Calu3 (cell line): Measurements from ENCODE around the gene METTL23. TPM values are rescaled to one million over a fixed set of nuclear protein-coding genes. Genes with fewer than 3 reads are reported as not detected.
A peak's percentile ranks its signal among the peaks of the same experiment; 100 is the strongest.
"Not testable (repeated sequence)": the region's sequence is repeated elsewhere in the genome, so short reads cannot be mapped to it uniquely, and the experiment has no call there.

Source experiments
- BruUV-seq: library from RNA; stranded (reverse); fragments of 400-500 nt; replicated peaks from 2 replicates; lab custom pipeline; 2021; lab: Mats Ljungman, UMichigan
- CTCF ChIA-PET: fragments of 300-600 bp; sonication (Branson Sonifier 250); formaldehyde crosslinking; loops from one replicate; lab custom pipeline; 2022; ENCODE audit warnings: antibody characterized with exemption; lab: Charles Lee
- DNase-seq: peaks from one replicate; pipeline ENCODE4 v3.0.0; 2022
- H3K27ac Mint-ChIP-seq: one replicate; pipeline ENCODE4 v1.8.0; 2022; ENCODE audit warnings: mixed read lengths; ENCODE audit not compliant: unreplicated experiment
- H3K27me3 Mint-ChIP-seq: one replicate; pipeline ENCODE4 v1.8.0; 2022; ENCODE audit warnings: mixed read lengths; ENCODE audit not compliant: unreplicated experiment
- H3K36me3 Mint-ChIP-seq: one replicate; pipeline ENCODE4 v1.8.0; 2022; ENCODE audit warnings: mild to moderate bottlenecking, moderate library complexity, mixed read lengths; ENCODE audit not compliant: insufficient read depth, unreplicated experiment
- H3K4me1 Mint-ChIP-seq: one replicate; pipeline ENCODE4 v1.8.0; 2022; ENCODE audit warnings: mild to moderate bottlenecking, low read depth, mixed read lengths; ENCODE audit not compliant: unreplicated experiment
- H3K4me3 Mint-ChIP-seq: one replicate; pipeline ENCODE4 v1.8.0; 2022; ENCODE audit warnings: mild to moderate bottlenecking, low read depth, moderate library complexity, mixed read lengths; ENCODE audit not compliant: unreplicated experiment
- H3K9me3 Mint-ChIP-seq: one replicate; pipeline ENCODE4 v1.8.0; 2022; ENCODE audit warnings: low read depth, mixed read lengths; ENCODE audit not compliant: unreplicated experiment
- CTCF ChIP-seq: fragments of 200-600 bp; IDR thresholded peaks from one replicate; pipeline ENCODE4 v1.8.0; 2022; ENCODE audit warnings: antibody characterized with exemption; ENCODE audit not compliant: unreplicated experiment
- intact Hi-C: fragments of 100-400 bp; cut with micrococcal nuclease; formaldehyde crosslinking; loops from one replicate; pipeline ENCODE4 v1.10.0; 2022; ENCODE audit not compliant: unreplicated experiment
- total RNA-seq: library from RNA; stranded (reverse); gene quantifications from 2 replicates; pipeline ENCODE4 v1.2.3, GENCODE V29; 2022

METTL23 gene
- total RNA-seq, 1 experiment from 2014 or later = 58.1 TPM

GRCh38 chr17:76704805-76705204 is 21.8 kb upstream of the METTL23 start:
- Mint-ChIP-seq H3K36me3 (peaks cover 3% of the 10 kb centered on the region), H3K27ac (no peak overlapping the region), H3K27me3 (peaks cover 8% of the 10 kb centered on the region), H3K9me3 (no peaks in the 10 kb centered on the region), H3K4me1 (no peaks in the 10 kb centered on the region), H3K4me3 (no peak overlapping the region)
- no peak for DNase-seq
- intact Hi-C loops = no loop called here
- no peak for TF ChIP-seq CTCF
- CTCF ChIA-PET = interaction anchor here (0.7 kb wide), 1 partner anchor 10 kb away, joined by 3 read pairs; no protein-coding TSS in a partner anchor
- no TSS peak for BruUV-seq

GRCh38 chr17:76706817-76707216 is 19.8 kb upstream of the METTL23 start:
- Mint-ChIP-seq H3K27me3 (peaks cover 8% of the 10 kb centered on the region), H3K36me3 (peaks cover 16% of the 10 kb centered on the region), H3K27ac (no peak overlapping the region), H3K4me1 (no peaks in the 10 kb centered on the region), H3K9me3 (no peaks in the 10 kb centered on the region), H3K4me3 (no peak overlapping the region)
- no peak for DNase-seq
- no peak for TF ChIP-seq CTCF
- CTCF ChIA-PET = interaction anchor here (0.7 kb wide), 1 partner anchor 1649 kb away, joined by 4 read pairs; no protein-coding TSS in a partner anchor
- no TSS peak for BruUV-seq
- intact Hi-C loops = no loop called here

- no TSS peak for BruUV-seq
- no peak overlapping the region for H3K4me3 Mint-ChIP-seq
- H3K9me3 Mint-ChIP-seq = no peaks in the 10 kb centered on the region
- no peaks in the 10 kb centered on the region for H3K4me1 Mint-ChIP-seq
- no peak for TF ChIP-seq CTCF
- DNase-seq = no peak
- no peak overlapping the region for H3K27ac Mint-ChIP-seq
- CTCF ChIA-PET = interaction anchor here (1.5 kb wide), 1 partner anchor 13 kb away, joined by 4 read pairs; no protein-coding TSS in a partner anchor
- peaks cover 8% of the 10 kb centered on the region for H3K27me3 Mint-ChIP-seq
- peaks cover 16% of the 10 kb centered on the region for H3K36me3 Mint-ChIP-seq
- intact Hi-C loops = no loop called here
Measured at GRCh38 chr17:76707985-76708807, 18.4 kb upstream of the METTL23 start.

- H3K9me3 Mint-ChIP-seq = no peaks in the 10 kb centered on the region
- no peak for DNase-seq
- TF ChIP-seq CTCF = no peak
- H3K36me3 Mint-ChIP-seq = peaks cover 18% of the 10 kb centered on the region
- intact Hi-C loops = no loop called here
- H3K4me3 Mint-ChIP-seq = peak overlapping the region; percentile 46
- CTCF ChIA-PET = interaction anchor here (1.5 kb wide), 1 partner anchor 14 kb away, joined by 4 read pairs; no protein-coding TSS in a partner anchor
- H3K4me1 Mint-ChIP-seq = peaks cover 3% of the 10 kb centered on the region
- H3K27me3 Mint-ChIP-seq = peaks cover 8% of the 10 kb centered on the region
- no TSS peak for BruUV-seq
- H3K27ac Mint-ChIP-seq = no peak overlapping the region
Measured at GRCh38 chr17:76709077-76709950, 17.3 kb upstream of the METTL23 start.

GRCh38 chr17:76709951-76710862 is 16.4 kb upstream of the METTL23 start:
- H3K9me3 Mint-ChIP-seq, H3K27me3 Mint-ChIP-seq, CTCF ChIA-PET, BruUV-seq, H3K27ac Mint-ChIP-seq, DNase-seq: not testable (repeated sequence)
- intact Hi-C loops = loop anchor here (10.0 kb wide), 1 partner anchor 65 kb away; the partner anchor contains the start of gene ST6GALNAC1
- peak overlapping the region; percentile 46 for H3K4me3 Mint-ChIP-seq
- peaks cover 12% of the 10 kb centered on the region for H3K4me1 Mint-ChIP-seq
- peaks cover 26% of the 10 kb centered on the region for H3K36me3 Mint-ChIP-seq
